ENCODE data around the gene ADAMTS12. TPM values are rescaled to one million over a fixed set of nuclear protein-coding genes. Genes with fewer than 3 reads are reported as not detected.

Gene ADAMTS12
- polyA plus RNA-seq, 1 of the 3 experiments (the other 2 are of a cell fraction): 2.5 TPM

GRCh38 chr5:33764786-33765185, 127.0 kb downstream of the ADAMTS12 start (continued):
- TF ChIP-seq REST (IDR thresholded peaks at IDR 0.05; ENCODE audit: low read depth, low read length) (no peak), RFX5 (IDR thresholded peaks at IDR 0.05; ENCODE audit: low read length) (no peak), ZBTB33 (IDR thresholded peaks at IDR 0.05; ENCODE audit: borderline replicate concordance, low read depth) (no peak), TAF1 (IDR thresholded peaks at IDR 0.05; ENCODE audit: borderline replicate concordance, low read depth, low read length) (no peak), GATA2 (CRISPR knock-in tag; IDR thresholded peaks at IDR 0.05) (no peak), ELF1 (IDR thresholded peaks at IDR 0.05) (no peak), CHD2 (IDR thresholded peaks at IDR 0.05; ENCODE audit: low read length, partially characterized antibody) (no peak), RXRA (IDR thresholded peaks at IDR 0.05; ENCODE audit: borderline replicate concordance, low read depth) (no peak)

GRCh38 chr5:33763435-33763834, 128.4 kb downstream of the ADAMTS12 start:
- H3F3A ChIP-seq (replicated peaks; ENCODE audit: insufficient read depth): no peaks in the 10 kb centered on the region
- 31% methylated on average over 2 of the region's 2 CpGs for WGBS (ENCODE audit: low lambda C conversion rate)
- H3K79me2 ChIP-seq (ENCODE audit: insufficient read depth): no peaks in the 10 kb centered on the region
- H3K9me2 ChIP-seq: no peaks in the 10 kb centered on the region
- no peaks in the 10 kb centered on the region for H3K36me3 ChIP-seq (replicated peaks in 1 of 2; ENCODE audit: control insufficient read depth in 1 of 2, insufficient read depth in 2 of 2, low read length in 1 of 2)
- no peak for DNase-seq
- H3K27me3 ChIP-seq (ENCODE audit: insufficient read depth): no peaks in the 10 kb centered on the region
- CTCF ChIA-PET: no interaction called here
- H3K4me3 ChIP-seq (ENCODE audit: low read depth in 2 of 2, low read length in 1 of 2): no peak overlapping the region
- POLR2A ChIA-PET: no interaction called here
- H3K9ac ChIP-seq: no peak overlapping the region
- no peak overlapping the region for H3K4me2 ChIP-seq
- H4K20me1 ChIP-seq (ENCODE audit: insufficient read depth): no peaks in the 10 kb centered on the region
- no peak overlapping the region for H2AFZ ChIP-seq (ENCODE audit: low read depth)
- H3K27ac ChIP-seq (ENCODE audit: low read depth in 2 of 2, low read length in 1 of 2): no peak overlapping the region
- no peaks in the 10 kb centered on the region for H3K9me3 ChIP-seq
- no peaks in the 10 kb centered on the region; a peak in 1 of 4 replicates for H3K4me1 ChIP-seq (ENCODE audit: control insufficient read depth in 1 of 2, insufficient read depth in 2 of 2, low read depth in 1 of 2, low read length in 1 of 2)
- TF ChIP-seq JUND (IDR thresholded peaks at IDR 0.05) (no peak), NRF1 (IDR thresholded peaks at IDR 0.05; ENCODE audit: low read depth, low read length) (no peak), NFIC (IDR thresholded peaks at IDR 0.05; ENCODE audit: borderline replicate concordance) (no peak), MXI1 (IDR thresholded peaks at IDR 0.05; ENCODE audit: low read depth, low read length) (no peak), REST (IDR thresholded peaks at IDR 0.05; ENCODE audit: low read depth, low read length) (no peak), RXRA (IDR thresholded peaks at IDR 0.05; ENCODE audit: borderline replicate concordance, low read depth) (no peak), FOXM1 (IDR thresholded peaks at IDR 0.05; ENCODE audit: low read depth) (no peak), GATA2 (CRISPR knock-in tag; IDR thresholded peaks at IDR 0.05) (no peak), USF1 (IDR thresholded peaks at IDR 0.05; ENCODE audit: borderline replicate concordance, low read depth) (no peak), ELF1 (IDR thresholded peaks at IDR 0.05) (no peak), USF2 (IDR thresholded peaks at IDR 0.05; ENCODE audit: borderline replicate concordance, low read depth, low read length) (no peak), CTCF (IDR thresholded peaks at IDR 0.05) (no peak), CHD2 (IDR thresholded peaks at IDR 0.05; ENCODE audit: low read length, partially characterized antibody) (no peak), TAF1 (IDR thresholded peaks at IDR 0.05; ENCODE audit: borderline replicate concordance, low read depth, low read length) (no peak), MEF2A (IDR thresholded peaks at IDR 0.05; ENCODE audit: borderline replicate concordance, low read depth) (no peak), RAD21 (IDR thresholded peaks at IDR 0.05; ENCODE audit: low read length) (no peak)

All from SK-N-SH (cell line).